ENCODE data around the gene PWWP2B.

DNA sequence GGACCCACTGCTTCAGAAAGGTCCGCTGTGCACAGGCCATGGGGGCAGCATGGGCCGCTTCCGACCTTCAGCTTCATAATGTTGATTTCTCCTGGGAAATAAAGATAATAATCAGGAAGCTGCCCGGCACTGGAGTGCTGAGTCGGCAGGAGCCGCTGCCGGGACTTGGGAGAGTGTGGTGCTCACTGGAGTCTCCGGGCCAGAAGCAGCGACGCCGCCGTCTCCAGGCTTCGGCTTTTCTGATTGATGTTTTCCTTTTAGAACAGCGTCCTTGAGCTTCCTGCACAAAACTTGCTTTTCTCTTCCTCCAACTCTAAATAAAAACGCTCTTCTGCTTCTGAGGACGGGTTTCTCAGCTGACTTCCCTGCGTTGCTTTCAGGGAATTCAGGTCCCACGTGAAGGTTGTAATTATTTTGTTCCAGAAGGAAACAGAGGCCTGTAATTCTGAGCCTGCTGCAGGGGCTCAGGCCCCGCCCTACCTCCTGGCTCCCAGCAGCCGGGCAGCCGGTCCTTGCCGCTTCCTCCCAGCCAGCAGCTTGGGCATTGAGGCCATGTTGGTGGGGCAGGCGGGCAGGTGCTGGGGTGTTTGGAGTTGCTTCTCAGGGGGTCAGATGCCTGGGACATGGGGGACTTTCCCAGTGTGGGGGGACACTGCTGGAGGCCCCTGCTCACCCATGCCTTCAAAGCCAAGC, 14.7 kb downstream of the PWWP2B start:
- TF ChIP-seq YY1 (IDR thresholded peaks at IDR 0.05; ENCODE audit: borderline replicate concordance in 1 of 3, control insufficient read depth in 1 of 3, extremely low read depth in 1 of 3, insufficient read depth in 3 of 3, insufficient read length in 1 of 3, insufficient replicate concordance in 2 of 3, low read depth in 1 of 3, low read length in 2 of 3) (no peak), GABPA (tag; conservative IDR thresholded peaks at IDR 0.05; ENCODE audit: low read depth) (no peak), RUNX1 (IDR thresholded peaks at IDR 0.05; ENCODE audit: low read depth) (no peak), UBTF (IDR thresholded peaks at IDR 0.05; ENCODE audit: borderline replicate concordance in 1 of 2, low read depth in 2 of 2, low read length in 2 of 2) (no peak), NR2C2 (CRISPR knock-in tag; IDR thresholded peaks at IDR 0.05) (no peak), NR2C2 (tag; IDR thresholded peaks at IDR 0.05) (no peak), RAD21 (CRISPR knock-in tag; conservative IDR thresholded peaks at IDR 0.05 in 1 of 2, IDR thresholded peaks at IDR 0.05 in 1 of 2) (no peak), EZH2 (IDR thresholded peaks at IDR 0.05; ENCODE audit: borderline replicate concordance, low read depth, low read length) (no peak), NR2C1 (IDR thresholded peaks at IDR 0.05) (no peak), NR2C1 (tag; IDR thresholded peaks at IDR 0.05) (no peak), DACH1 (IDR thresholded peaks at IDR 0.05; ENCODE audit: partially characterized antibody) (no peak), POLR2A (conservative IDR thresholded peaks at IDR 0.05) (no peak), ZNF586 (CRISPR knock-in tag; conservative IDR thresholded peaks at IDR 0.05) (no peak), NCOR1 (IDR thresholded peaks at IDR 0.05) (no peak)
- TF ChIP-seq, protein P1, sequence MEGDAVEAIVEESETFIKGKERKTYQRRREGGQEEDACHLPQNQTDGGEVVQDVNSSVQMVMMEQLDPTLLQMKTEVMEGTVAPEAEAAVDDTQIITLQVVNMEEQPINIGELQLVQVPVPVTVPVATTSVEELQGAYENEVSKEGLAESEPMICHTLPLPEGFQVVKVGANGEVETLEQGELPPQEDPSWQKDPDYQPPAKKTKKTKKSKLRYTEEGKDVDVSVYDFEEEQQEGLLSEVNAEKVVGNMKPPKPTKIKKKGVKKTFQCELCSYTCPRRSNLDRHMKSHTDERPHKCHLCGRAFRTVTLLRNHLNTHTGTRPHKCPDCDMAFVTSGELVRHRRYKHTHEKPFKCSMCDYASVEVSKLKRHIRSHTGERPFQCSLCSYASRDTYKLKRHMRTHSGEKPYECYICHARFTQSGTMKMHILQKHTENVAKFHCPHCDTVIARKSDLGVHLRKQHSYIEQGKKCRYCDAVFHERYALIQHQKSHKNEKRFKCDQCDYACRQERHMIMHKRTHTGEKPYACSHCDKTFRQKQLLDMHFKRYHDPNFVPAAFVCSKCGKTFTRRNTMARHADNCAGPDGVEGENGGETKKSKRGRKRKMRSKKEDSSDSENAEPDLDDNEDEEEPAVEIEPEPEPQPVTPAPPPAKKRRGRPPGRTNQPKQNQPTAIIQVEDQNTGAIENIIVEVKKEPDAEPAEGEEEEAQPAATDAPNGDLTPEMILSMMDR (IDR thresholded peaks at IDR 0.05 in 2 of 3, conservative IDR thresholded peaks at IDR 0.05 in 1 of 3; ENCODE audit: insufficient read depth in 2 of 3, low read depth in 1 of 3, low read length in 3 of 3) = no peak
- TF ChIP-seq, protein P2, sequence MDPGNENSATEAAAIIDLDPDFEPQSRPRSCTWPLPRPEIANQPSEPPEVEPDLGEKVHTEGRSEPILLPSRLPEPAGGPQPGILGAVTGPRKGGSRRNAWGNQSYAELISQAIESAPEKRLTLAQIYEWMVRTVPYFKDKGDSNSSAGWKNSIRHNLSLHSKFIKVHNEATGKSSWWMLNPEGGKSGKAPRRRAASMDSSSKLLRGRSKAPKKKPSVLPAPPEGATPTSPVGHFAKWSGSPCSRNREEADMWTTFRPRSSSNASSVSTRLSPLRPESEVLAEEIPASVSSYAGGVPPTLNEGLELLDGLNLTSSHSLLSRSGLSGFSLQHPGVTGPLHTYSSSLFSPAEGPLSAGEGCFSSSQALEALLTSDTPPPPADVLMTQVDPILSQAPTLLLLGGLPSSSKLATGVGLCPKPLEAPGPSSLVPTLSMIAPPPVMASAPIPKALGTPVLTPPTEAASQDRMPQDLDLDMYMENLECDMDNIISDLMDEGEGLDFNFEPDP (CRISPR knock-in tag; IDR thresholded peaks at IDR 0.05) = no peak

All from K562 (cell line).